Dendritic cell treated with granulocyte-macrophage colony-stimulating factor and Interleukin-4, amounts not matched to agents 40 ng/mL and 50 ng/mL, for 4 days (primary cell): ENCODE results near the gene CALML6.

Source experiments
- H3K27ac Mint-ChIP-seq: one replicate; pipeline ENCODE4 v1.8.0; 2022; ENCODE audit warnings: mild to moderate bottlenecking, mixed read lengths
- H3K27me3 Mint-ChIP-seq: one replicate; pipeline ENCODE4 v1.8.0; 2022; ENCODE audit warnings: mild to moderate bottlenecking, mixed read lengths
- H3K36me3 Mint-ChIP-seq: one replicate; pipeline ENCODE4 v1.8.0; 2022; ENCODE audit warnings: low read depth, mixed read lengths
- H3K4me1 Mint-ChIP-seq: one replicate; pipeline ENCODE4 v1.8.0; 2022; ENCODE audit warnings: low read depth, mixed read lengths
- H3K4me3 Mint-ChIP-seq: one replicate; pipeline ENCODE4 v1.8.0; 2022; ENCODE audit warnings: mild to moderate bottlenecking, moderate library complexity, mixed read lengths
- H3K9me3 Mint-ChIP-seq: one replicate; pipeline ENCODE4 v1.8.0; 2022; ENCODE audit warnings: mixed read lengths
- intact Hi-C: fragments of 100-400 bp; cut with micrococcal nuclease; formaldehyde crosslinking; loops from one replicate; pipeline ENCODE4 v1.15.0; 2022

CALML6 gene

GRCh38 chr1:1895456-1896336 is 19.4 kb upstream of the CALML6 start:
- Mint-ChIP-seq H3K9me3 (no peaks in the 10 kb centered on the region), H3K4me3 (no peak overlapping the region), H3K4me1 (peaks cover 35% of the 10 kb centered on the region), H3K27me3 (peaks cover 52% of the 10 kb centered on the region), H3K36me3 (no peaks in the 10 kb centered on the region), H3K27ac (no peak overlapping the region)
- intact Hi-C loops, result no loop called here

GRCh38 chr1:1898246-1898933 is 16.7 kb upstream of the CALML6 start:
- Mint-ChIP-seq H3K27me3 (peaks cover 54% of the 10 kb centered on the region), H3K4me3 (no peak overlapping the region), H3K27ac (no peak overlapping the region), H3K36me3 (no peaks in the 10 kb centered on the region), H3K9me3 (peaks cover 5% of the 10 kb centered on the region), H3K4me1 (peaks cover 23% of the 10 kb centered on the region)
- intact Hi-C loops, result no loop called here

- Mint-ChIP-seq H3K27ac (no peak overlapping the region), H3K36me3 (no peaks in the 10 kb centered on the region), H3K9me3 (peaks cover 7% of the 10 kb centered on the region), H3K4me1 (peaks cover 20% of the 10 kb centered on the region), H3K27me3 (peaks cover 44% of the 10 kb centered on the region), H3K4me3 (no peak overlapping the region)
- intact Hi-C loops, result no loop called here
These were observed 15.6 kb upstream of the CALML6 start for GRCh38 chr1:1899266-1899966.

- H3K9me3 Mint-ChIP-seq, result peaks cover 7% of the 10 kb centered on the region
- intact Hi-C loops, result no loop called here
- no peak overlapping the region for H3K27ac Mint-ChIP-seq
- peaks cover 14% of the 10 kb centered on the region for H3K4me1 Mint-ChIP-seq
- H3K27me3 Mint-ChIP-seq, result peaks cover 38% of the 10 kb centered on the region
- no peak overlapping the region for H3K4me3 Mint-ChIP-seq
- H3K36me3 Mint-ChIP-seq, result no peaks in the 10 kb centered on the region
These were observed 15.1 kb upstream of the CALML6 start for GRCh38 chr1:1899967-1900327.

GRCh38 chr1:1900883-1901640 is 14.0 kb upstream of the CALML6 start:
- Mint-ChIP-seq H3K4me3 (no peak overlapping the region), H3K36me3 (no peaks in the 10 kb centered on the region), H3K4me1 (peaks cover 14% of the 10 kb centered on the region), H3K9me3 (peaks cover 7% of the 10 kb centered on the region), H3K27ac (no peak overlapping the region), H3K27me3 (peaks cover 27% of the 10 kb centered on the region)
- intact Hi-C loops, result no loop called here

GRCh38 chr1:1901641-1902294 is 13.3 kb upstream of the CALML6 start:
- Mint-ChIP-seq H3K9me3 (peaks cover 7% of the 10 kb centered on the region), H3K27ac (no peak overlapping the region), H3K4me3 (no peak overlapping the region), H3K4me1 (peaks cover 19% of the 10 kb centered on the region), H3K27me3 (peaks cover 20% of the 10 kb centered on the region), H3K36me3 (no peaks in the 10 kb centered on the region)
- intact Hi-C loops, result no loop called here

- intact Hi-C loops, result no loop called here
- Mint-ChIP-seq H3K27me3 (peaks cover 14% of the 10 kb centered on the region), H3K9me3 (peaks cover 7% of the 10 kb centered on the region), H3K4me1 (peaks cover 19% of the 10 kb centered on the region), H3K4me3 (no peak overlapping the region), H3K27ac (no peak overlapping the region), H3K36me3 (no peaks in the 10 kb centered on the region)
These were observed 11.8 kb upstream of the CALML6 start for GRCh38 chr1:1903224-1903623.

- intact Hi-C loops, result loop anchor here (5.0 kb wide), 1 partner anchor 129 kb away; the partner anchor contains the start of gene NADK
- Mint-ChIP-seq H3K27ac (no peak overlapping the region), H3K4me3 (no peak overlapping the region), H3K9me3 (peaks cover 7% of the 10 kb centered on the region), H3K36me3 (no peaks in the 10 kb centered on the region), H3K27me3 (peaks cover 14% of the 10 kb centered on the region), H3K4me1 (peaks cover 19% of the 10 kb centered on the region)
These were observed 8.6 kb upstream of the CALML6 start for GRCh38 chr1:1906185-1907097.

GRCh38 chr1:1907098-1907736 is 7.8 kb upstream of the CALML6 start:
- Mint-ChIP-seq H3K4me1 (peaks cover 23% of the 10 kb centered on the region), H3K9me3 (peaks cover 7% of the 10 kb centered on the region), H3K36me3 (no peaks in the 10 kb centered on the region), H3K27ac (no peak overlapping the region), H3K4me3 (no peak overlapping the region), H3K27me3 (peaks cover 17% of the 10 kb centered on the region)
- intact Hi-C loops, result loop anchor here (5.0 kb wide), 1 partner anchor 130 kb away; the partner anchor contains the start of gene NADK

- Mint-ChIP-seq H3K27ac (peak overlapping the region; percentile 82), H3K4me1 (peaks cover 23% of the 10 kb centered on the region), H3K4me3 (peak overlapping the region; percentile 73), H3K36me3 (no peaks in the 10 kb centered on the region), H3K27me3 (peaks cover 16% of the 10 kb centered on the region), H3K9me3 (peaks cover under 1% of the 10 kb centered on the region)
- intact Hi-C loops, result loop anchor here (5.0 kb wide), 1 partner anchor 131 kb away; the partner anchor contains the start of gene NADK
These were observed 6.6 kb upstream of the CALML6 start for GRCh38 chr1:1908506-1908791.

- Mint-ChIP-seq H3K4me3 (peak overlapping the region; percentile 69), H3K4me1 (peaks cover 23% of the 10 kb centered on the region), H3K36me3 (no peaks in the 10 kb centered on the region), H3K27me3 (peaks cover 27% of the 10 kb centered on the region), H3K9me3 (no peaks in the 10 kb centered on the region), H3K27ac (peak overlapping the region; percentile 82)
- intact Hi-C loops, result no loop called here
These were observed 5.0 kb upstream of the CALML6 start for GRCh38 chr1:1910033-1910465.

- H3K27ac Mint-ChIP-seq, result no peak overlapping the region
- no peak overlapping the region for H3K4me3 Mint-ChIP-seq
- no peaks in the 10 kb centered on the region for H3K36me3 Mint-ChIP-seq
- H3K4me1 Mint-ChIP-seq, result peaks cover 23% of the 10 kb centered on the region
- intact Hi-C loops, result no loop called here
- H3K27me3 Mint-ChIP-seq, result peaks cover 32% of the 10 kb centered on the region
- H3K9me3 Mint-ChIP-seq, result no peaks in the 10 kb centered on the region
These were observed 4.3 kb upstream of the CALML6 start for GRCh38 chr1:1910651-1911331.
